Measurements from ENCODE around the gene EXOSC7. TPM values are rescaled to one million over a fixed set of nuclear protein-coding genes. Genes with fewer than 3 reads are reported as not detected.

The EXOSC7 gene
- total and polyA plus RNA-seq, 12 donors, result 68.9 to 214 (median 81.6) TPM

GRCh38 chr3:45059132-45059531 lies 83.1 kb downstream of the EXOSC7 start:
- DNase-seq, result no peak
- H3K4me3 ChIP-seq, result no peak overlapping the region
- no peak for TF ChIP-seq POLR2A (IDR thresholded peaks at IDR 0.05)
- TF ChIP-seq, protein P1, sequence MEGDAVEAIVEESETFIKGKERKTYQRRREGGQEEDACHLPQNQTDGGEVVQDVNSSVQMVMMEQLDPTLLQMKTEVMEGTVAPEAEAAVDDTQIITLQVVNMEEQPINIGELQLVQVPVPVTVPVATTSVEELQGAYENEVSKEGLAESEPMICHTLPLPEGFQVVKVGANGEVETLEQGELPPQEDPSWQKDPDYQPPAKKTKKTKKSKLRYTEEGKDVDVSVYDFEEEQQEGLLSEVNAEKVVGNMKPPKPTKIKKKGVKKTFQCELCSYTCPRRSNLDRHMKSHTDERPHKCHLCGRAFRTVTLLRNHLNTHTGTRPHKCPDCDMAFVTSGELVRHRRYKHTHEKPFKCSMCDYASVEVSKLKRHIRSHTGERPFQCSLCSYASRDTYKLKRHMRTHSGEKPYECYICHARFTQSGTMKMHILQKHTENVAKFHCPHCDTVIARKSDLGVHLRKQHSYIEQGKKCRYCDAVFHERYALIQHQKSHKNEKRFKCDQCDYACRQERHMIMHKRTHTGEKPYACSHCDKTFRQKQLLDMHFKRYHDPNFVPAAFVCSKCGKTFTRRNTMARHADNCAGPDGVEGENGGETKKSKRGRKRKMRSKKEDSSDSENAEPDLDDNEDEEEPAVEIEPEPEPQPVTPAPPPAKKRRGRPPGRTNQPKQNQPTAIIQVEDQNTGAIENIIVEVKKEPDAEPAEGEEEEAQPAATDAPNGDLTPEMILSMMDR (IDR thresholded peaks at IDR 0.05), result no peak
- no peak overlapping the region for H3K27ac ChIP-seq
- intact Hi-C loops (cut with DNase I), result no loop called here
- H3K4me1 ChIP-seq (replicated peaks in 1 of 2), result no peaks in the 10 kb centered on the region
- no peaks in the 10 kb centered on the region for H3K9me3 ChIP-seq (replicated peaks in 1 of 3)
- 78 to 88% (median 82%) methylated on average over 2 of the region's 2 CpGs for WGBS, 4 donors
- no peaks in the 10 kb centered on the region for H3K36me3 ChIP-seq (replicated peaks in 1 of 2)
- no peaks in the 10 kb centered on the region for H3K27me3 ChIP-seq

DNA sequence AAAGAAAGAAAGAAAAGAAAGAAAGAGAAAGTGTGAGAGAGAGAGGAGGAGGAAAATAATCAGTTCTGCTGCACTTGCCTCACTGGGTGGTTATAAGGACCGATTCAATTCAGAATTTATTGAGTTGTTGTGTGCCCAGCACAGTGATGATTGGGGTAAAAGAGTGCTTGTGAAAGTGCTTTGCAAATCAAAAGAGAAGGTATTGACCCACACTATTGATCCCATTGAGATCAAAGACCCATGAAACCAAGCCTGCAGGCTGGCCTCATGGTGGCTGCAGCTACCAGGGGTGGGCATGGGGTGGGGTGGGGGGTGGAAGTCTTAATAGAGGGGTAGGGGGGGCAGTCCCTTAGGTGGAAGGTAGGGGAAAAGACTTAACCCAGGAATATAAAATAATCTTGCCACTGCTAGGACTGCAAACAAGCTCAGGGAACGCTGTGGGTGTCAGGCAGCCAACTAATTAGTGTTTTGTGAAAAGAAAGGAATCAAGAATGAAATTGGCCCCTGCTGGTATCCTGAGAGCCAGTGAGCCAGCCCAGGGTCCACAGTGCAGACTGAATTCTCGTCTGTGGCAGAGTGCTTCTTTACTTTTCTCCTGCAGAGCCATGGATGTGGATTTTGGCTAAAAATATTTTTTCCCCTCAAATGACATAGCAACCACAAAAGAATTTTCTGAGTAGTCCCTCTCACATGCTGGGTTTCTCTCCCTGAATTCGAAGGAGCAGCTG lies 84.3 kb downstream of the EXOSC7 start:
- Histone ChIP-seq H3K9me3 (replicated peaks in 1 of 3) (no peaks in the 10 kb centered on the region), H3K27me3 (no peaks in the 10 kb centered on the region), H3K27ac (no peak overlapping the region), H3K36me3 (replicated peaks in 1 of 2) (no peaks in the 10 kb centered on the region), H3K4me1 (replicated peaks in 1 of 2) (peaks cover 0 to 2% of the 10 kb centered on the region in 2 donors), H3K4me3 (no peak overlapping the region)
- WGBS, 4 donors, result 54 to 72% (median 61%) methylated on average over 4 of the region's 4 CpGs
- intact Hi-C loops (cut with DNase I), result no loop called here
- no peak for TF ChIP-seq POLR2A (IDR thresholded peaks at IDR 0.05)
- TF ChIP-seq, protein P1 (IDR thresholded peaks at IDR 0.05), result no peak
- DNase-seq, result no peak

Small RNAs within 50 kb of the gene (small RNA-seq; reads per million reads assigned to genes)
- gene RNU5B-3P, result 0 reads per million in 2 donors

Other genes with a start within 250 kb of the EXOSC7 start
- 1 to 10 TPM in 8 of 9 donors, under 1 TPM in 1; 0.06 to 4.6 (median 2.1) TPM for gene ZNF501, start 246.6 kb upstream of the EXOSC7 start, total RNA-seq
- gene ZNF501, start 246.6 kb upstream of the EXOSC7 start, polyA plus RNA-seq, result 1 to 10 TPM in 2 of 3 donors, under 1 TPM in 1; 0.74 to 2.0 (median 1.6) TPM
- gene KIAA1143, start 214.6 kb upstream of the EXOSC7 start, total RNA-seq, result 10 to 100 TPM; 15.7 to 43.6 (median 26.3) TPM
- gene KIAA1143, start 214.6 kb upstream of the EXOSC7 start, polyA plus RNA-seq, result 10 to 100 TPM in 1 of 3 donors, 1 to 10 TPM in 2; 6.7 to 55.1 (median 6.7) TPM
- 10 to 100 TPM in 1 of 9 donors, 1 to 10 TPM in 2, under 1 TPM in 6; 0.42 to 10.2 (median 0.69) TPM for gene KIF15, start 214.4 kb upstream of the EXOSC7 start, total RNA-seq
- 1 to 10 TPM in 1 of 3 donors, under 1 TPM in 2; 0.20 to 1.6 (median 0.24) TPM for gene KIF15, start 214.4 kb upstream of the EXOSC7 start, polyA plus RNA-seq
- gene TMEM42, start 114.3 kb upstream of the EXOSC7 start, total RNA-seq, result 10 to 100 TPM in 8 of 9 donors, 1 to 10 TPM in 1; 7.5 to 41.7 (median 27.9) TPM
- 10 to 100 TPM; 13.0 to 38.6 (median 33.8) TPM for gene TMEM42, start 114.3 kb upstream of the EXOSC7 start, polyA plus RNA-seq
- gene TGM4, start 101.6 kb upstream of the EXOSC7 start, total RNA-seq, result 1 to 10 TPM in 1 of 9 donors, under 1 TPM in 3, not detected in 5; 0.18 to 2.2 (median 0.23) TPM
- under 1 TPM; 0.10 to 0.24 (median 0.22) TPM for gene TGM4, start 101.6 kb upstream of the EXOSC7 start, polyA plus RNA-seq
- 100 to 1,000 TPM in 4 of 9 donors, 10 to 100 TPM in 5; 66.1 to 143 (median 97.0) TPM for gene ZDHHC3, start 70 bp upstream of the EXOSC7 start, total RNA-seq
- gene ZDHHC3, start 70 bp upstream of the EXOSC7 start, polyA plus RNA-seq, result 100 to 1,000 TPM in 1 of 3 donors, 10 to 100 TPM in 2; 30.1 to 148 (median 34.7) TPM
- gene CLEC3B, start 50.1 kb downstream of the EXOSC7 start, total RNA-seq, result 100 to 1,000 TPM in 3 of 9 donors, 10 to 100 TPM in 6; 20.7 to 110 (median 71.4) TPM
- 100 to 1,000 TPM in 2 of 3 donors, 1 to 10 TPM in 1; 5.1 to 251 (median 177) TPM for gene CLEC3B, start 50.1 kb downstream of the EXOSC7 start, polyA plus RNA-seq
- 1 to 10 TPM in 7 of 9 donors, under 1 TPM in 2; 0.42 to 4.3 (median 2.6) TPM for gene CDCP1, start 170.1 kb downstream of the EXOSC7 start, total RNA-seq
- under 1 TPM; 0.27 to 0.79 (median 0.40) TPM for gene CDCP1, start 170.1 kb downstream of the EXOSC7 start, polyA plus RNA-seq

Measured in adrenal gland (tissue), 12 donors.